ENCODE measurements around the gene MELTF. TPM values are rescaled to one million over a fixed set of nuclear protein-coding genes. Genes with fewer than 3 reads are reported as not detected.

Gene MELTF
- total RNA-seq, 4 donors from 2014 or later = 3.0 to 20.6 (median 10.3) TPM

DNA sequence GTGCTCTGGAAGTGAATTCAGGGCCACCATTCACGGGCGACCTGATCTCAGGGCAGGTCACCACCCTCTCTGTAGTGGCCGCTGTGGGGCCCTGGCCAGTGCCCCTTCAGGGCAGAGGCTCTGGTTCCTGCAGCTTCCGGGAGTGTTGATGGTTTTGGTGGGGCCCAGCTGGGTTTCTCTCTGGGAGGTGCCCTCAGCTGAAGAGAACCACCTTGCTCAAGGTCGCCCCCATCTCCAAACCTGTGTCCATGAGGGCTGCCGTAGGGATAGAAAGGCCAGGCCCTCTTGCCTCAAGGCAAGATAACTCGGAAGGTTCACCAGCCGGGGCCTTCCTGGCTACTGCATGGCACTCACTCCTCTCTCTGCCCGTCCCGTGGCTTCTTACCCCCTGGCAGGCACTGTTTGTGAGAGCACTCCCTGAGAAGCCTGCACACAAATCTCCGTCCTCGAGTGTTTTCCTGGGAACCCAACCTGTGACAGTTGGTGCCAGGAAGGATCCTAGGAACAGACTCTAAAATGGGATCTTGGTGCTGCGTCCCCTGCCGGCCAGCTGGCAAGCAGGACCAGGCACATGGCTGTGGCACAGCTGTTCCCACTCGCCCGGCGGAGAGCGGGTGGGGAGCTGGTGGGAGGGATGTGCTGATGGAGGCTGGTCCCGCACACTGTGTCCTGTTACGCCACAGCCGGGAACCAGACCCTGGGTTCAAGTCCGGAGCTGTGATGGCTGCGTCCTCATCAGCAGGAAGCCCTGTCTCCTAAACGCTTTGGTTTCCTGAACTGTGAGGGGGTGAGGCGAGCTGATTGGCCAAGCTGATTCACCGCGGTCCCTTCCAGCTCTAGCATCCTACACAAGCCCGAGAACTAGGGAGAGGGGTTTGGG is 37.8 kb downstream of the MELTF start:
- no peaks in the 10 kb centered on the region for H3K27me3 ChIP-seq
- WGBS, 2 donors (ENCODE audit: low coverage in 1 of 2) = 92% methylated on average over 7 to 27 of the region's 28 CpGs
- no peak overlapping the region for H3K4me3 ChIP-seq
- TF ChIP-seq EP300 (IDR thresholded peaks at IDR 0.05; ENCODE audit: low read depth) (no peak), POLR2A (IDR thresholded peaks at IDR 0.05) (no peak), POLR2AphosphoS5 (IDR thresholded peaks at IDR 0.05) (no peak)
- TF ChIP-seq, protein P1, sequence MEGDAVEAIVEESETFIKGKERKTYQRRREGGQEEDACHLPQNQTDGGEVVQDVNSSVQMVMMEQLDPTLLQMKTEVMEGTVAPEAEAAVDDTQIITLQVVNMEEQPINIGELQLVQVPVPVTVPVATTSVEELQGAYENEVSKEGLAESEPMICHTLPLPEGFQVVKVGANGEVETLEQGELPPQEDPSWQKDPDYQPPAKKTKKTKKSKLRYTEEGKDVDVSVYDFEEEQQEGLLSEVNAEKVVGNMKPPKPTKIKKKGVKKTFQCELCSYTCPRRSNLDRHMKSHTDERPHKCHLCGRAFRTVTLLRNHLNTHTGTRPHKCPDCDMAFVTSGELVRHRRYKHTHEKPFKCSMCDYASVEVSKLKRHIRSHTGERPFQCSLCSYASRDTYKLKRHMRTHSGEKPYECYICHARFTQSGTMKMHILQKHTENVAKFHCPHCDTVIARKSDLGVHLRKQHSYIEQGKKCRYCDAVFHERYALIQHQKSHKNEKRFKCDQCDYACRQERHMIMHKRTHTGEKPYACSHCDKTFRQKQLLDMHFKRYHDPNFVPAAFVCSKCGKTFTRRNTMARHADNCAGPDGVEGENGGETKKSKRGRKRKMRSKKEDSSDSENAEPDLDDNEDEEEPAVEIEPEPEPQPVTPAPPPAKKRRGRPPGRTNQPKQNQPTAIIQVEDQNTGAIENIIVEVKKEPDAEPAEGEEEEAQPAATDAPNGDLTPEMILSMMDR (IDR thresholded peaks at IDR 0.05) = no peak
- DNase-seq = no peak
- in situ Hi-C loops (cut with MboI; ENCODE audit: low pct_ligation_motif_present in 1 of 4, low pct_unique_long_range_greater_than_20kb in 1 of 4, low sequenced_read_pairs in 3 of 4) = loop anchor here in 2 of 4 donors (25.0 kb wide), 1 partner anchor 195 kb away; no protein-coding TSS in a partner anchor
- no peaks in the 10 kb centered on the region for H3K36me3 ChIP-seq
- intact Hi-C loops (cut with DNase I; ENCODE audit: low total_unique reads) = loop anchor here (10.0 kb wide), 1 partner anchor 193 kb away; no protein-coding TSS in a partner anchor
- no peaks in the 10 kb centered on the region for H3K9me3 ChIP-seq
- H3K27ac ChIP-seq = no peak overlapping the region
- peaks cover 0 to 11% (median 9%) of the 10 kb centered on the region in 4 donors for H3K4me1 ChIP-seq

DNA sequence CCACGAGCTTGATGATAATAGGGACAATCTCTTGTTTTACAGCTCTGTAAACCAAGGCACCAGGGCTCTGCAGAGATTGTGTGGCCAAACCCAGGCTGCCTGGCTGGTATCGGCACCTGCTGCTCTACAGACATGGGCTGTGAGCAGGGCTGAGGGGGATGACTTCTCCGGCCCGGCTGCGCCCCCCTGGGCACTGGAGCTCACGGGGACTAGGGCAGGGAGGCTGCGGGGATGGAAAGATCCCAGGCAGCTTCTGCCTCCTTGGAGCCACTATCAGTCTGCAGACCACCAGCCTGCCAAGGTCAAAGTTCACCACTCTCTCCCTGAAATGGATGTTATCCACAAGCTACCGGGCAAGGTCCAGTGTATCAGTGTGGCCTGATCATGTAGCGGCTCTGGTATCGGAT is 39.0 kb downstream of the MELTF start:
- Histone ChIP-seq H3K27me3 (no peaks in the 10 kb centered on the region), H3K9me3 (no peaks in the 10 kb centered on the region), H3K4me1 (peaks cover 0 to 11% (median 9%) of the 10 kb centered on the region in 4 donors), H3K4me3 (no peak overlapping the region), H3K36me3 (no peaks in the 10 kb centered on the region), H3K27ac (no peak overlapping the region)
- intact Hi-C loops (cut with DNase I; ENCODE audit: low total_unique reads) (loop anchor here (10.0 kb wide), 1 partner anchor 194 kb away; no protein-coding TSS in a partner anchor), in situ Hi-C loops (cut with MboI; ENCODE audit: low pct_ligation_motif_present in 1 of 4, low pct_unique_long_range_greater_than_20kb in 1 of 4, low sequenced_read_pairs in 3 of 4) (loop anchor here in 2 of 4 donors (25.0 kb wide), 1 partner anchor 197 kb away; no protein-coding TSS in a partner anchor)
- TF ChIP-seq POLR2AphosphoS5 (IDR thresholded peaks at IDR 0.05) = no peak
- no peak for TF ChIP-seq EP300 (IDR thresholded peaks at IDR 0.05; ENCODE audit: low read depth)
- TF ChIP-seq, protein P1 (IDR thresholded peaks at IDR 0.05) = no peak
- no peak for TF ChIP-seq POLR2A (IDR thresholded peaks at IDR 0.05)
- 91% methylated on average over 10 of the region's 10 CpGs; no CpG with 5 or more reads in 1 of the 2 donors for WGBS, 2 donors (ENCODE audit: low coverage in 1 of 2)
- no peak for DNase-seq

DNA sequence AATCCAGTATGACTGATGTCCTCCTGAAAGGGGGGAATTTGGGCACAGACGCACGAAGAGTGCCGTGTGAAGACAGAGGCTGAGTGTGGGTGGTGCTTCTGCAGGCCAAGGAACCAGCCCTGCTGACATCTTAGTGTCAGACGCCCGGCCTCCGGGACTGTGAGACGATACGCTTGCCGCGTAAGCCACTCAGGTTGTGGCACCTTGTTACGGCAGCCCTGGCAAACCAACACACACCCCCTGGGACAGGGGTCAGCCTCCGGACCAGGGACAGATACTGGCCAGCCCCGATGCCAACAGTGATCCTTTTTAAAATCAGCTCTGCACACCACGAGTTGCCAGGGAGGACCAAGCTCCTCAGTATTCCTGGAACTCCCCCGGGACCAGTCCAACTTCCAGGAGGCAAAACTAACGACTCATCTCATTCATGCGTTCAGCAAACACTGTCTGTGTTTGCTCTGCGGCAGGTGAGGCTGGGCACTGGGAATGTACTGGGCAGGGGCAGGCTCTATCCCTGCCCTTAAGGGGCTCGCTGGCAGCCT is 39.8 kb downstream of the MELTF start:
- no peak for TF ChIP-seq EP300 (IDR thresholded peaks at IDR 0.05; ENCODE audit: low read depth)
- TF ChIP-seq, protein P1 (IDR thresholded peaks at IDR 0.05) = no peak
- no peak for TF ChIP-seq POLR2AphosphoS5 (IDR thresholded peaks at IDR 0.05)
- no peak overlapping the region for H3K4me3 ChIP-seq
- DNase-seq = no peak
- WGBS, 2 donors (ENCODE audit: low coverage in 1 of 2) = 78% methylated on average over 19 of the region's 19 CpGs; no CpG with 5 or more reads in 1 of the 2 donors
- in situ Hi-C loops (cut with MboI; ENCODE audit: low pct_ligation_motif_present in 1 of 4, low pct_unique_long_range_greater_than_20kb in 1 of 4, low sequenced_read_pairs in 3 of 4) (loop anchor here in 2 of 4 donors (25.0 kb wide), 1 partner anchor 198 kb away; no protein-coding TSS in a partner anchor), intact Hi-C loops (cut with DNase I; ENCODE audit: low total_unique reads) (loop anchor here (10.0 kb wide), 1 partner anchor 195 kb away; no protein-coding TSS in a partner anchor)
- no peaks in the 10 kb centered on the region for H3K9me3 ChIP-seq
- H3K4me1 ChIP-seq = peaks cover 0 to 11% (median 9%) of the 10 kb centered on the region in 4 donors
- no peaks in the 10 kb centered on the region for H3K36me3 ChIP-seq
- no peaks in the 10 kb centered on the region for H3K27me3 ChIP-seq
- no peak overlapping the region for H3K27ac ChIP-seq
